ENCODE measurements around the gene PHYHD1. TPM values are rescaled to one million over a fixed set of nuclear protein-coding genes. Genes with fewer than 3 reads are reported as not detected.

PHYHD1 gene
- total and polyA plus RNA-seq, 7 donors, result 11.0 to 45.0 (median 26.9) TPM

DNA sequence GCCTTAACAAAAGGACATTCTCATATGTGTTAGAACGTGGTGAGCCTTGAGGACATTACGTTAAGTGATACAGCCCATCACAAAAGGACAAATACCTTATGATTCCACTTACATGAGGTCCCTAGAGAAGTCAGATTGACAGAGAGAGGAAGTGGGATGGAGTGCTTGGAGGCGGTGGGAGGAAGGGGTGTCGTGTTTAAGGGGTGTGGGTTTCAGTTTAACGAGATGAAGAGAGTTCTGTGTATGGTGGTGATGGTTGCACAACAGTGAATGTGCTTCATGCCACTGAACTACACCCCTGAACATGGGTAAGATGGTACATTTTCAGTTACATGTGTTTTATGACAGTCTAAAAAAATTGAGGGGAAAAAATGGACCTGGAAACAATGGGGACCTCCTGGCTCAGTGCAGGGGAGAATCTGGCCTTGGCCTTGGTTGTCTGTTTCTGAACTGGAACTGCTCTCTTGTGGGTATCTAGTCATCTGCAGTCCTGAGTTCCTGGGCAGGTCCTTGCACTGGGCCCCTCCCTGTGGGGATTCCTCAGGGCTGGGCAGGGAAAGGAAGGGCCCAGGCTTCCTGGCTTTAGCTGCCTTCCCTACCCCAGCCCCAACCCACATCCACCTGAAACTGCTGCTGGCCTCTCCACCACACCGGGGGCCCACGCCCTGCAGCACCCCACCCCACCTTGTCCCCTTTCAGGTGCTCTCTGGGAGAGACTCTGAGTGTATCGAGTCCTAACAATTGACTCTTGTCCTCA, 21.0 kb upstream of the PHYHD1 start:
- peak in 2 of 4 donors; percentile 6 to 13 for ATAC-seq
- Histone ChIP-seq H3K9me3 (no peaks in the 10 kb centered on the region), H3K27ac (no peak overlapping the region), H3K36me3 (ENCODE audit: insufficient read depth in 1 of 2, low read depth in 1 of 2) (peaks cover 2 to 43% of the 10 kb centered on the region in 2 donors), H3K4me1 (no peaks in the 10 kb centered on the region), H3K27me3 (ENCODE audit: insufficient read depth in 3 of 3, low read length in 2 of 3) (no peaks in the 10 kb centered on the region), H3K4me3 (no peak overlapping the region)
- intact Hi-C loops (cut with DNase I), result no loop called here
- TF ChIP-seq, protein P1, sequence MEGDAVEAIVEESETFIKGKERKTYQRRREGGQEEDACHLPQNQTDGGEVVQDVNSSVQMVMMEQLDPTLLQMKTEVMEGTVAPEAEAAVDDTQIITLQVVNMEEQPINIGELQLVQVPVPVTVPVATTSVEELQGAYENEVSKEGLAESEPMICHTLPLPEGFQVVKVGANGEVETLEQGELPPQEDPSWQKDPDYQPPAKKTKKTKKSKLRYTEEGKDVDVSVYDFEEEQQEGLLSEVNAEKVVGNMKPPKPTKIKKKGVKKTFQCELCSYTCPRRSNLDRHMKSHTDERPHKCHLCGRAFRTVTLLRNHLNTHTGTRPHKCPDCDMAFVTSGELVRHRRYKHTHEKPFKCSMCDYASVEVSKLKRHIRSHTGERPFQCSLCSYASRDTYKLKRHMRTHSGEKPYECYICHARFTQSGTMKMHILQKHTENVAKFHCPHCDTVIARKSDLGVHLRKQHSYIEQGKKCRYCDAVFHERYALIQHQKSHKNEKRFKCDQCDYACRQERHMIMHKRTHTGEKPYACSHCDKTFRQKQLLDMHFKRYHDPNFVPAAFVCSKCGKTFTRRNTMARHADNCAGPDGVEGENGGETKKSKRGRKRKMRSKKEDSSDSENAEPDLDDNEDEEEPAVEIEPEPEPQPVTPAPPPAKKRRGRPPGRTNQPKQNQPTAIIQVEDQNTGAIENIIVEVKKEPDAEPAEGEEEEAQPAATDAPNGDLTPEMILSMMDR (IDR thresholded peaks at IDR 0.05), result no peak
- no peak for DNase-seq
- 60 to 65% (median 64%) methylated on average over 8 of the region's 8 CpGs for WGBS, 3 donors

DNA sequence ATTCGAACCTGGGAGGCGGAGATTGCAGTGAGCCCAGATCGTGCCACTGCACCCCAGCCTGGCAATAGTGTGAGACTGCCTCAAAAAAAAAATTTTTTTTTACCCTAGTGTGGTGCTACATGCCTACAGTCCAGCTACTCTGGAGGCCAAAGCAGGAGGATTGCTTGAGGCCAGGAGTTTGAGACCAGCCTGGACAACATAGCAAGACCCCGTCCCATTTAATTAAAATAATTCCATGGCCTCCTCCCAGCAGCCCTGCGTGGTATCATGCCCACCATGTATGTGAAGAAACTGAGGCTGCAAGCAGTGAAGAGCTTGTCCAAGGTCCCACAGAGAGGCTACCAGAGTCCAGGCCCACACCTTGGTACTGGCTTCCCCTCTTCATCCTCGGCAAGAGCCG, 19.4 kb upstream of the PHYHD1 start:
- Histone ChIP-seq H3K4me1 (no peaks in the 10 kb centered on the region), H3K27me3 (ENCODE audit: insufficient read depth in 3 of 3, low read length in 2 of 3) (no peaks in the 10 kb centered on the region), H3K36me3 (ENCODE audit: insufficient read depth in 1 of 2, low read depth in 1 of 2) (peaks cover 2 to 27% of the 10 kb centered on the region in 2 donors), H3K4me3 (no peak overlapping the region), H3K27ac (no peak overlapping the region), H3K9me3 (no peaks in the 10 kb centered on the region)
- intact Hi-C loops (cut with DNase I), result no loop called here
- TF ChIP-seq, protein P1 (IDR thresholded peaks at IDR 0.05), result no peak
- no peak for DNase-seq
- WGBS, 3 donors, result 81 to 88% (median 84%) methylated on average over 7 of the region's 7 CpGs
- ATAC-seq, result no peak

DNA sequence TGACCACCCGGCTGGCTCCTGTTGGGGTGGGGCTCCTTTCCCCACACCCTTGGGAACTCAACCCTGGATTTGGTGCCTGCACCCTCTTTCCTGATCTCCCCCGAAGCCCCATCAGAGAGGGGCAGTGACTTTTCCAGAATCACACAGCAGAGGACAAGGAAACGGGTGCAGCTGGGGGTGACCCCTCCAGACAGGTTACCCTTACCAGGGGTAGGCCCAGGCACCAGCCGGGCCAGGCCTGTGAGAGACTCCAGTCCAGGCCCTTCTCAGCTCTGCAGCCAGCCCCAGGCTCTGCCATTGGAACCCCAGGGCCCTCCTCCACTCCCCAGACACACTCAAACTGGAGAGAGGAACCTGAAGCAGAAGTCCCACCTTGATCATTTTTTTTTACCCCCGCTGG, 19.0 kb upstream of the PHYHD1 start:
- intact Hi-C loops (cut with DNase I), result no loop called here
- no peak for DNase-seq
- TF ChIP-seq, protein P1 (IDR thresholded peaks at IDR 0.05), result no peak
- Histone ChIP-seq H3K27me3 (ENCODE audit: insufficient read depth in 3 of 3, low read length in 2 of 3) (no peaks in the 10 kb centered on the region), H3K4me3 (no peak overlapping the region), H3K4me1 (no peaks in the 10 kb centered on the region), H3K36me3 (ENCODE audit: insufficient read depth in 1 of 2, low read depth in 1 of 2) (peaks cover 2 to 27% of the 10 kb centered on the region in 2 donors), H3K27ac (no peak overlapping the region), H3K9me3 (no peaks in the 10 kb centered on the region)
- 78 to 96% (median 87%) methylated on average over 5 of the region's 5 CpGs for WGBS, 3 donors
- ATAC-seq, result no peak

DNA sequence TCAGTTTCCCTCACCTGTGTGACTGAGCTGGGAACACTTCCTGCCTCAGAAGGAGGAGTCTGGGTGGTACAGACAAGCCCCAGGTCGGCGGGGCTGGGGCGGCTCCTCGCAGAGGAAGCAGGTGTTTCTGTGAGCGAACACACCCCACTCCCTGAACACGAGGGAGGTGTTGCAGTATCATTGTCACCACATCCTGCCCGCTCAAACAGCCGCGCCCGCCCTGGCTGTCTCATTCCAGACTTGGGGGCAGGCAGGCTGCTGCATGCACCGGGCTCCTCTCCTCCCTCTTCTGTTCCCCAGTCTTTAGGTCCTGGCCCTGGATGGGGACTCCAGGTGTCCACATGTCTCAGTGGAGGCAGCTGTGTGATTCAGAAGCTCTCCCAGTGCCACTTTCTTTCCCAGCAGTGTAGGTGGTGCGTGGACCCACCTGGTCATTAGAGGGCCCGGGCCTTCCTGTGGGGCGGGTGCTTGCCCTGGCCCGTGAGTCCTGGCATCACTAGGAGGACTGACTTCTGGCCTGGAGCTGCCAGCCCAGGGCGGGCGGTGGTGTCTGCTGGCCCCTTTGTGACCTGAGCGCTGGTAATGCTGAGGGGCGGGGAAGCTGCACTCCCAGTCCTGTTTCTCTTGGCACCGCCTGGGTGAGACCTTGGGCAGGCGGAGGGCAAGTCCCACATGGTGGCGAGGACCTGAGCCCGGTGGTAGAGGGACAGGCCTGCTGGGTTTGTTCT, 18.3 kb upstream of the PHYHD1 start:
- WGBS, 3 donors, result 78 to 79% (median 79%) methylated on average over 20 to 23 of the region's 23 CpGs
- Histone ChIP-seq H3K9me3 (no peaks in the 10 kb centered on the region), H3K36me3 (ENCODE audit: insufficient read depth in 1 of 2, low read depth in 1 of 2) (peaks cover 2 to 27% of the 10 kb centered on the region in 2 donors), H3K27ac (peak overlapping the region; percentile 53), H3K4me1 (no peaks in the 10 kb centered on the region), H3K27me3 (ENCODE audit: insufficient read depth in 3 of 3, low read length in 2 of 3) (no peaks in the 10 kb centered on the region), H3K4me3 (no peak overlapping the region)
- DNase-seq (no peak), ATAC-seq (peak in 3 of 4 donors; percentile 19 to 46 (median 40))
- TF ChIP-seq, protein P1 (IDR thresholded peaks at IDR 0.05), result no peak
- intact Hi-C loops (cut with DNase I), result no loop called here

Data from psoas muscle (tissue), 8 donors.